ENCODE results near the gene CCDC142.

CCDC142 gene

GRCh38 chr2:74427551-74427950 lies 55.2 kb downstream of the CCDC142 start:
- TF ChIP-seq MAX (IDR thresholded peaks at IDR 0.05): no peak
- TF ChIP-seq REST (IDR thresholded peaks at IDR 0.05; ENCODE audit: low read depth): no peak
- no peak for TF ChIP-seq TCF12 (IDR thresholded peaks at IDR 0.05; ENCODE audit: low read depth)
- TF ChIP-seq USF1 (IDR thresholded peaks at IDR 0.05): no peak
- no peak for TF ChIP-seq TEAD4 (IDR thresholded peaks at IDR 0.05)
- TF ChIP-seq EGR1 (IDR thresholded peaks at IDR 0.05): no peak
- no peak for TF ChIP-seq NFIC (IDR thresholded peaks at IDR 0.05)
- no peak for TF ChIP-seq YY1 (IDR thresholded peaks at IDR 0.05; ENCODE audit: low read depth)
- no peak for TF ChIP-seq CREB1 (IDR thresholded peaks at IDR 0.05; ENCODE audit: low read depth)
- no peak for TF ChIP-seq RAD21 (IDR thresholded peaks at IDR 0.05; ENCODE audit: low read depth)
- TF ChIP-seq FOXM1 (IDR thresholded peaks at IDR 0.05; ENCODE audit: borderline replicate concordance, low read depth): no peak
- TF ChIP-seq ZBTB7A (IDR thresholded peaks at IDR 0.05; ENCODE audit: low read depth): no peak
- TF ChIP-seq CEBPB (IDR thresholded peaks at IDR 0.05): no peak
- TF ChIP-seq EP300 (IDR thresholded peaks at IDR 0.05; ENCODE audit: borderline replicate concordance): no peak
- no peak for TF ChIP-seq TAF1 (IDR thresholded peaks at IDR 0.05; ENCODE audit: low read depth)

- TF ChIP-seq REST (IDR thresholded peaks at IDR 0.05; ENCODE audit: low read depth) (no peak), CREB1 (IDR thresholded peaks at IDR 0.05; ENCODE audit: low read depth) (no peak), TAF1 (IDR thresholded peaks at IDR 0.05; ENCODE audit: low read depth) (no peak), NFIC (IDR thresholded peaks at IDR 0.05) (no peak), CEBPB (IDR thresholded peaks at IDR 0.05) (no peak), EP300 (IDR thresholded peaks at IDR 0.05; ENCODE audit: borderline replicate concordance) (no peak), RAD21 (IDR thresholded peaks at IDR 0.05; ENCODE audit: low read depth) (no peak), FOXM1 (IDR thresholded peaks at IDR 0.05; ENCODE audit: borderline replicate concordance, low read depth) (no peak), ZBTB7A (IDR thresholded peaks at IDR 0.05; ENCODE audit: low read depth) (no peak), TCF12 (IDR thresholded peaks at IDR 0.05; ENCODE audit: low read depth) (no peak), MAX (IDR thresholded peaks at IDR 0.05) (no peak), TEAD4 (IDR thresholded peaks at IDR 0.05) (no peak), USF1 (IDR thresholded peaks at IDR 0.05) (no peak), YY1 (IDR thresholded peaks at IDR 0.05; ENCODE audit: low read depth) (no peak), EGR1 (IDR thresholded peaks at IDR 0.05) (no peak)
Observed at GRCh38 chr2:74426181-74426758, 56.5 kb downstream of the CCDC142 start.

GRCh38 chr2:74425523-74425922 lies 57.3 kb downstream of the CCDC142 start:
- TF ChIP-seq TAF1 (IDR thresholded peaks at IDR 0.05; ENCODE audit: low read depth) (no peak), RAD21 (IDR thresholded peaks at IDR 0.05; ENCODE audit: low read depth) (no peak), EGR1 (IDR thresholded peaks at IDR 0.05) (no peak), EP300 (IDR thresholded peaks at IDR 0.05; ENCODE audit: borderline replicate concordance) (no peak), TCF12 (IDR thresholded peaks at IDR 0.05; ENCODE audit: low read depth) (no peak)

GRCh38 chr2:74424995-74425406 lies 57.8 kb downstream of the CCDC142 start:
- TF ChIP-seq RAD21 (IDR thresholded peaks at IDR 0.05; ENCODE audit: low read depth): no peak

GRCh38 chr2:74424139-74424992 lies 58.4 kb downstream of the CCDC142 start:
- no peak for TF ChIP-seq RAD21 (IDR thresholded peaks at IDR 0.05; ENCODE audit: low read depth)
- TF ChIP-seq CEBPB (IDR thresholded peaks at IDR 0.05): no peak
- TF ChIP-seq MAX (IDR thresholded peaks at IDR 0.05): no peak
- TF ChIP-seq REST (IDR thresholded peaks at IDR 0.05; ENCODE audit: low read depth): no peak
- no peak for TF ChIP-seq YY1 (IDR thresholded peaks at IDR 0.05; ENCODE audit: low read depth)
- no peak; the same call in 1 of the 2 replicates for TF ChIP-seq TEAD4 (IDR thresholded peaks at IDR 0.05)
- no peak for TF ChIP-seq ZBTB7A (IDR thresholded peaks at IDR 0.05; ENCODE audit: low read depth)
- no peak for TF ChIP-seq NFIC (IDR thresholded peaks at IDR 0.05)
- TF ChIP-seq TAF1 (IDR thresholded peaks at IDR 0.05; ENCODE audit: low read depth): no peak
- no peak for TF ChIP-seq TCF12 (IDR thresholded peaks at IDR 0.05; ENCODE audit: low read depth)
- TF ChIP-seq EGR1 (IDR thresholded peaks at IDR 0.05): no peak
- TF ChIP-seq CREB1 (IDR thresholded peaks at IDR 0.05; ENCODE audit: low read depth): no peak
- no peak for TF ChIP-seq USF1 (IDR thresholded peaks at IDR 0.05)
